HG03571 (cell line): ENCODE data around the gene ISL1.

Experiments
- ATAC-seq: cut with Tn5 transposase; IDR thresholded peaks from one replicate; pipeline ENCODE4 v1.9.1; 2021; ENCODE audit not compliant: unreplicated experiment

Gene ISL1

DNA sequence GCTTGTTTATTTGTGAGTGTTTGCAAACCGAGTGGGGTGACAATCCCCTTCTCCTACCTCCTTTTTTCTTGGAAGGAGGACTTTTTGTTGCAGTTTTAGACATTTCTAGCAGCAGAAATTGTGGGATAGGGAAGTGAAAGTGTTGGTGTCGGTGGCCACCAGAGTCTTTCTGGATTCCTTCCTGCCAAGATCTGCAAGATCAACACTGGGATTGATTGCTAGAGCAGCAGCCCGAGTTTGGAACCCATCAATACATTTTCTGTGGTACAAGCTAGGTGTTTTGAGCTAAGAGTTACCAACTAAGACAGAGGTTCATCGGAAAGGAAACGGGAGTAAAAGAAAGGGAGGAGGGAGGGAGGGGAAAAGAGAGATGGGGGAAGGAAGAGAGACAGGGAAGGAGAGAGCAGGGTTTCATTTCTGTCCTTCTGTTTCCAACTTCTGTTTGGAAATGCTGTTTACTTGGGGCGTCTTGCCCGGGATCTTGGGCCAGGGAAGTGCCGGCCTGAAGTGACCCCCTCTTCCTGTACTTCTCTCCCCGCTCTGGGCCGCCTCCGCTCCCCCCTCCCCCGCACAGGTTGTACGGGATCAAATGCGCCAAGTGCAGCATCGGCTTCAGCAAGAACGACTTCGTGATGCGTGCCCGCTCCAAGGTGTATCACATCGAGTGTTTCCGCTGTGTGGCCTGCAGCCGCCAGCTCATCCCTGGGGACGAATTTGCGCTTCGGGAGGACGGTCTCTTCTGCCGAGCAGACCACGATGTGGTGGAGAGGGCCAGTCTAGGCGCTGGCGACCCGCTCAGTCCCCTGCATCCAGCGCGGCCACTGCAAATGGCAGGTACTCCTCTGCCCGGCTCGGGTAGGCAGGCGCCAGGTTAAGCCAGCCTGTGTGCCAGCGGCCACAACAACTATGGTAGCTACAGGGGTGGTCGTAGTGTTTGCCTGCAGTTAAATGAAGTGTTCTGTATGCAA, 4.0 kb downstream of the ISL1 start:
- no peak for ATAC-seq

- no peak for ATAC-seq
Observed at GRCh38 chr5:51387884-51388275, 4.6 kb downstream of the ISL1 start.

- no peak for ATAC-seq
Observed at GRCh38 chr5:51388488-51389287, 5.4 kb downstream of the ISL1 start.

DNA sequence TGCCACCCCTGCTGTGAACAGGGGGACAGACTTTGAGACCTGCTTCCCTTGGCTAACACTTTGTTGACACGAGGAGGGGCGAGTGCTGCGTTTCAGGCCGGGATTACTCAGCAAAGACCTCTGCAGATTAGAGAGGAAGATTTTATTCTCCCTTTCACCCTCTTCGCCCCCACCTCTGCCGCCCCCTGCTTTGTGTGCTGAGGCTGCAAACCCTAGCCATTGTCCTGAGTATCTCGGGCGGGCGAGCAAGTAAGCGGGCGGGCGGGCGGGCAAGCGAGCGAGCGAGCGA, 6.0 kb downstream of the ISL1 start:
- ATAC-seq, result no peak

- no peak for ATAC-seq
Observed at GRCh38 chr5:51389577-51390463, 6.6 kb downstream of the ISL1 start.

DNA sequence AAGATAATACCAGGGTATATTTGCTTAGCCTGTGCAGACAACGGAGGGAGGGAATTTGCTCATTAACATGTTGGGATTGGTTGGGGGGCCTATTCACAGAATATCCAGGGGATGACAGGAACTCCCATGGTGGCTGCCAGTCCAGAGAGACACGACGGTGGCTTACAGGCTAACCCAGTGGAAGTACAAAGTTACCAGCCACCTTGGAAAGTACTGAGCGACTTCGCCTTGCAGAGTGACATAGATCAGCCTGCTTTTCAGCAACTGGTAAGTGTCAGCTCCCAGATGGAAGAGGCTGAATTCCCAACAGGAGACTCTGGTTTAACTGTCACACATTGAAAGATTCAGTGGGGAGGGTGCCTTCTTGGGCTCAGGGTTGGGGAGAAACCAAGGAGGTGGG, 7.9 kb downstream of the ISL1 start:
- ATAC-seq, result no peak

- no peak for ATAC-seq
Observed at GRCh38 chr5:51392689-51393199, 9.5 kb downstream of the ISL1 start.

DNA sequence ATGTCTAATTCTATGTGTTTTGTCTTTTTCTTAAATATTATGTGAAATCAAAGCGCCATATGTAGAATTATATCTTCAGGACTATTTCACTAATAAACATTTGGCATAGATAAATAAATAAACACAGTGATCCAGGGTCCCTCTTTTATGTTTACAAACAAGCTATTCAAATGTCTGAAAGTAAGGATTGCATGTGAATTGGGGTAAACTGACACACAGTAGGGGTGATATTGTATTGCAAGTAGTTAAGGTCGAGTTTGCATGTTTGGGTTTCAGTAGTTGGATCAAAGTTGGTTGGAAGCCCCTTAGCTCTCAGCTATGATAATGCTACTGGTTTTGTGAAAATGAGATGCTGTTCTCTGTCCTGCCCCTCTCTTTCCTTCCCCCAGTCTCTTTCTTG, 11.4 kb downstream of the ISL1 start:
- ATAC-seq, result no peak

GRCh38 chr5:51395245-51395644, 12.0 kb downstream of the ISL1 start:
- no peak for ATAC-seq

DNA sequence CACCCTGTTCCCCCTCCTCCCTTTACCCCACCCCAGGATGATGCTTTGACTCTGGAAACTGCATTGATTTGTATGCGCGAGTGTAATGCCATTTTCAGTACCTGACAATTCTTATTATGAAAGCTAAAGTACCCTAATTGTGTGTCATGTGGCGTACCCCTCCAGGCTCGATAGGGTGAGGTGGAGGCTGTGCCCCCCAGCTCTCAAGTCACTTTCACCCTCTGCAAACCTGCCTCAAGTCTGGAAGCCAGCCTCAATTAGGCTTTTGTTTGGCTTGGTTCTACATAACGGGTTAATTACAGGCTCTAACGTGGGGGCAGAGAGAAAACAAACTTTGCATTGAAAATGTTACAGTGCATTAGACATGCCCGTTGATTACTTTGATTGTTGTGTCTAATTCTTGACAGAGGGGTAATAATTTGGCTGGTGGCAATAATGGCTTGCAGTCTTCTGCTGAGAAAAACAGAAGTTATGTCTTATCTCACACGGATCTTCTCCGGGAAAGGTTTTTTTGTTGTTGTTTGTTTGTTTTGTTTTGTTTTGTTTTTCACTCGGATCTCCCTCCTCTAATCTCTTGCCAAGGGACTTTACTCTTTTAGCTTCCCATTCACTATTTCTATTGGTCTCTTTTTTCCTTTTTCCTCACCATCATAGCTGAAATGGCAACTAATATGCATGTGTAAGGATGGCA, 12.6 kb downstream of the ISL1 start:
- no peak for ATAC-seq

DNA sequence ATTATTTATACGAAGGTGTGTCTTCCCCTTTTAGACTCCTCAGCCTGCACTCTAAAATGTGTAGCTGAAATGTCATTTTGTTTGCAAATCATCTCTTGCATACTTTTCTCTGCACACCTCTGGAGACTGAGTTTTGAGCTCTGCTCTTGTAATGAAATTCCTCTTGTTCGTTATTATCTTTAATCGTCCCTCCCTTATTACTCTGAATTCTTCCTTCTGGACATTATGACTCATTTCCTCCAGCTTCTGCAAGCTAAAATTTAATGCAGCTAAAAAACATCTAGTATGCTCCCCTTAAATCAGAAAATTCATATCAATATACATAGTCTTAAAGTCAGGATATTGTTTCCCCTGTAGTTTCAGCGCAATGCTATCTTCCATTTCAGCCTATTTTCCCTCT, 13.5 kb downstream of the ISL1 start:
- ATAC-seq, result no peak

- no peak for ATAC-seq
Observed at GRCh38 chr5:51397996-51398395, 14.7 kb downstream of the ISL1 start.

DNA sequence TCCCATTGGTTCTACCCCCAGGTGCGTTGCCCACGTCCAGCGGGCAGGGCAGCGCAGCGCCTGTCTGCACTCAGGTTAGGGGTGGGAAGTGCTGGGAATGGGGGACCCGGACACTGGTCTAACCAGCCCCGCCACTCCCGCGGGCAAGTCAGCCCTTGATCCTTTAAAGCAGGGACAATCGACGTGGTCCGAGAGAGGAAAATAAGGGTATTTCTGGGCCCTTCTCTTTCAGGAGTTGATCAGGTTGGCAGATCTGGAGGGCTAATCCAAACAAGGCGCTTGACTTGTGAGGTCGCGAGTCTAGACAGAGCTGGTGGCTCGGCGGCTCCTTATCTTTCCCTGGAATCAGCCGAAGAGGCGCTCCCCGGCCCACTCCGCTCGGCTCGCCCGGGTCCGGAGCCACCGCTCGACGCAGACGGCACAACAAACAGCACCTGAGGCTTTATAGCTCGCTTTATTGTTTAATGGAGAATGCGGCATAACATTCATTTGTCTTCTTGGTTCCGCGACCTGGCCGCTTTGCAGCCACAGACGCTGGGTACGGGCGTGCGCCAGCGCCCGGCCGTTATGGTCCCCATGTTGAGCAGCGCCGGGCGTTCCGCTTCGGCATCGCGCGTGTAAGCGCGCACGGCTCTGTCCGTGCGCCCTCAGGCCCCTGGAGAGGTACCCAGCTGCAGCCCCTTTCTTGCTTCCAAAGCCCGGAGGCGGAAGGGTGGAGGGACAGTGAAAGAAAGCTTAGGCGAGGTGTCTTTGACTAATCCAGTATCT, 15.8 kb downstream of the ISL1 start:
- no peak for ATAC-seq

- no peak for ATAC-seq
Observed at GRCh38 chr5:51399643-51400006, 16.4 kb downstream of the ISL1 start.

GRCh38 chr5:51404255-51404654, 21.0 kb downstream of the ISL1 start:
- no peak for ATAC-seq

GRCh38 chr5:51411921-51412325, 28.7 kb downstream of the ISL1 start:
- ATAC-seq, result no peak

DNA sequence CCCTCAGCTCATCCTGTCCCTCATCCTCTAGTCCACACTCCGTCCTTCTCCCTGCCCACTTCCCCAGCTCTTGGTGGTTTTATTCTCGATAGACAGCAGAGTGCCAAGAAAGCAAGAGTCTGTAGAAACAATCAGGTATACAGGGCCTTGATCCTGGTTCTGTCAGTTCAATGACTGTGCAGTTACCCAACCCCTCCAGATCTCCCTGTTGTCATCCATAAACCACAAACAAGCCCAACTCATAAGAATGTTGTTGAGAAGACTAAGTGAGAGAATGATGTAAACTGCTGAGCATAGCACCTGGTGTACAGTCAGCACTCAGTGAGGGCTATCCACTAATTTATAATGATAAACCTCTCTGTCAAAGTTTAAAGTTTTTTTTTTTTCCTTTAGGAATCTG, 31.3 kb downstream of the ISL1 start:
- no peak for ATAC-seq

DNA sequence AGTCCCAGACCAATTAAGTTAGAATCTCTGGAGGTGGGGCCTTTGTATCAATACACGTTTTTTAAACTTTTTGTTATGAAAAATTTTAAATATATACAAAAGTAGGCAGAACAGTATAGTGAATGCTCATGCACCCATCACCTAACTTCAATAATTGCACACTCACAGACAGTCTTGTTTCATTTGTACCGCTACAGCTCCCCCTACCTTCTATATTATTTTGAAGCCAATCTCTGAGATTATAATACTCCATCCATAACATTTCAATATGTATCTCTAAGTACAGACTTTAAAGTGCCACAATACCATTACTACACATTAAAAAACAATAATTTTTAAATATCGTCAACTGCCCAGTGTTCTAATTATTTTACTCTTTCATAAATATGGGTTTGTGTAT, 32.9 kb downstream of the ISL1 start:
- ATAC-seq, result no peak

DNA sequence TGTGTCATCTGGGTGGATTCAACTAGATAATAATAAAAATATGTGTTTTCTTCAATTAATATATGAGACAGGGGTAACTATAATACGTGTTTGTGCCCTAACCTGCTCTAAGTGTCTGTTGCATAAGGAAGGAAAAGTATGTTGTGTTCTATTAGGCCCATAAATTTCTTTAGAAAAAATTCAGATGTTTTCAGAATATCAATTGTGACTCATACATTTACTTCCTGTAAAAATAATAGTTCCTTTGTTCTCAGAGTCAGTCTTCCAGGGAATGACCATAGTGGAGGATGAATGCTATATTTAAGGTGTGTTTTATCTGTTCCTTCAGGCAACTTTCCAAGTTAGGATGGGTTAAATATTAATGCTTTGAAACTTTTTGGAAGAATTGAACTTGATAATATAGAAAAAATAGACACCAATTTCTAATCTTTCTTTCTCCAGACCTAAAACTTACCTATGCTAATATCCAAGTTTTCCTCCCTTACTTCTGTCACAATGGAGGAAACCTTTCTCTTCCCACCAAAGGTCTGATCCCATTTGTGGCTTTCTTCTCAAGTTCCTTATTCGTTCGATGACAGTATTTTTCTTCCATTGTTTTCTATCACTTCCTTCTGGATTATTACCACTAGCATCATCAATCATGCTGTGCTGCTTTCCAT, 49.9 kb downstream of the ISL1 start:
- no peak for ATAC-seq
